Stimulated activated CD8-positive, alpha-beta memory T cell treated with anti-CD3 and anti-CD28 coated beads, Interleukin-15, amount 100 ng/mL, for 24 hours (primary cell): Measurements from ENCODE around the gene GRK6.

Source experiments
- DNase-seq: peaks from one replicate; pipeline ENCODE4 v3.0.0-alpha.2; 2020; ENCODE audit warnings: low read depth

GRK6 gene

GRCh38 chr5:177426566-177427210, at the start of gene GRK6:
Gene GRK6 (plus strand): TSS chr5:177426676. CDS start chr5:177426846, 170 bp downstream.
- no peak for DNase-seq

GRCh38 chr5:177377851-177378776, 48.4 kb upstream of the GRK6 start:
- DNase-seq = no peak

- no peak for DNase-seq
These were observed 47.3 kb upstream of the GRK6 start for GRCh38 chr5:177378884-177379883.

GRCh38 chr5:177380805-177381126, 45.7 kb upstream of the GRK6 start:
- DNase-seq = no peak

- DNase-seq = no peak
These were observed 44.0 kb upstream of the GRK6 start for GRCh38 chr5:177382423-177383029.

- DNase-seq = no peak
These were observed 43.3 kb upstream of the GRK6 start for GRCh38 chr5:177383181-177383580.

- DNase-seq = no peak
These were observed 42.3 kb upstream of the GRK6 start, which contains the start of gene SLC34A1 for GRCh38 chr5:177384134-177384533. Gene SLC34A1 (plus strand): TSS chr5:177384434. CDS start chr5:177385742, 1,308 bp downstream.

GRCh38 chr5:177385720-177386119, 40.8 kb upstream of the GRK6 start:
- DNase-seq = no peak

- no peak for DNase-seq
These were observed 39.9 kb upstream of the GRK6 start for GRCh38 chr5:177386542-177386941.

GRCh38 chr5:177387405-177387804, 39.1 kb upstream of the GRK6 start:
- no peak for DNase-seq

GRCh38 chr5:177388521-177389052, 37.9 kb upstream of the GRK6 start:
- no peak for DNase-seq

- DNase-seq = no peak
These were observed 37.0 kb upstream of the GRK6 start for GRCh38 chr5:177389241-177390169.

GRCh38 chr5:177390363-177391300, 35.8 kb upstream of the GRK6 start:
- DNase-seq = peak; percentile 71

GRCh38 chr5:177392765-177393164, 33.7 kb upstream of the GRK6 start:
- no peak for DNase-seq

GRCh38 chr5:177393206-177393765, 33.2 kb upstream of the GRK6 start:
- no peak for DNase-seq

- no peak for DNase-seq
These were observed 32.5 kb upstream of the GRK6 start for GRCh38 chr5:177393990-177394389.

GRCh38 chr5:177396078-177396477, 30.4 kb upstream of the GRK6 start:
- DNase-seq = no peak

GRCh38 chr5:177396807-177397206, 29.7 kb upstream of the GRK6 start:
- DNase-seq = no peak

GRCh38 chr5:177397875-177398390, 28.5 kb upstream of the GRK6 start:
- no peak for DNase-seq
